Stimulated activated CD8-positive, alpha-beta memory T cell treated with anti-CD3 and anti-CD28 coated beads, Interleukin-7, amount 100 ng/mL, for 48 hours (primary cell): ENCODE measurements around the gene ZNF768.
"Not testable (repeated sequence)": the region's sequence is repeated elsewhere in the genome, so short reads cannot be mapped to it uniquely, and the experiment has no call there.

ENCODE experiments used
- DNase-seq, 2 donors: peaks; one replicate each; pipeline ENCODE4 v3.0.0-alpha.2; 2020; ENCODE audit warnings: low read depth in 1 of 2; ENCODE audit errors: extremely low read depth in 1 of 2

ZNF768 gene

GRCh38 chr16:30515275-30515674, 11.1 kb downstream of the ZNF768 start:
- DNase-seq = no peak

- no peak for DNase-seq
Observed at GRCh38 chr16:30511509-30511908, 14.9 kb downstream of the ZNF768 start.

GRCh38 chr16:30510376-30510938, 15.9 kb downstream of the ZNF768 start:
- no peak for DNase-seq

- DNase-seq = no peak
Observed at GRCh38 chr16:30509081-30509765, 17.1 kb downstream of the ZNF768 start.

- no peak for DNase-seq
Observed at GRCh38 chr16:30503403-30504296, 22.7 kb downstream of the ZNF768 start.

- no peak for DNase-seq
Observed at GRCh38 chr16:30499284-30499683, 27.1 kb downstream of the ZNF768 start.

- DNase-seq = no peak
Observed at GRCh38 chr16:30494709-30495108, 31.7 kb downstream of the ZNF768 start.

- no peak for DNase-seq
Observed at GRCh38 chr16:30493941-30494488, 32.4 kb downstream of the ZNF768 start.

- no peak for DNase-seq
Observed at GRCh38 chr16:30491744-30492308, 34.5 kb downstream of the ZNF768 start.

GRCh38 chr16:30491229-30491628, 35.1 kb downstream of the ZNF768 start:
- DNase-seq = no peak

- DNase-seq = no peak
Observed at GRCh38 chr16:30490210-30490609, 36.2 kb downstream of the ZNF768 start.

- DNase-seq = no peak
Observed at GRCh38 chr16:30488764-30489605, 37.4 kb downstream of the ZNF768 start.

- no peak for DNase-seq
Observed at GRCh38 chr16:30485818-30486436, 40.4 kb downstream of the ZNF768 start.

GRCh38 chr16:30484887-30485286, 41.5 kb downstream of the ZNF768 start:
- DNase-seq = no peak

GRCh38 chr16:30482366-30482765, 44.0 kb downstream of the ZNF768 start:
- no peak for DNase-seq

GRCh38 chr16:30481381-30481780, 45.0 kb downstream of the ZNF768 start:
- DNase-seq = no peak

- no peak for DNase-seq
Observed at GRCh38 chr16:30478766-30479478, 47.4 kb downstream of the ZNF768 start.

- DNase-seq = not testable (repeated sequence)
Observed at GRCh38 chr16:30477773-30478172, 48.6 kb downstream of the ZNF768 start.

- no peak for DNase-seq
Observed at GRCh38 chr16:30476991-30477390, 49.4 kb downstream of the ZNF768 start.
